Lung (tissue), 12 donors: ENCODE data around the gene THSD7B. TPM values are rescaled to one million over a fixed set of nuclear protein-coding genes. Genes with fewer than 3 reads are reported as not detected.
A peak's percentile ranks its signal among the peaks of the same experiment; 100 is the strongest.

ENCODE experiments used
- ATAC-seq: fragments of 200-7000 bp; cut with Tn5 transposase; one replicate; pipeline ENCODE4 v1.9.1; 2020; ENCODE audit warnings: moderate number of reproducible peaks; ENCODE audit not compliant: insufficient read depth, low FRiP score
- DNase-seq, 3 donors: peaks; one replicate each; pipeline ENCODE4 v3.0.0-alpha.2; 2013 to 2017
- H3K27ac ChIP-seq, 2 donors: one replicate each; pipeline ENCODE4 v1.5.1; 2013; ENCODE audit warnings: mild to moderate bottlenecking in 2 of 2, moderate library complexity in 2 of 2, control low read depth in 1 of 2, inconsistent platforms in 1 of 2, low read depth in 1 of 2, low read length in 1 of 2
- H3K27me3 ChIP-seq, 3 donors: one replicate each; pipeline ENCODE4 v1.5.1; 2013; ENCODE audit warnings: low read length in 2 of 3; ENCODE audit not compliant: control insufficient read depth in 3 of 3, insufficient read depth in 3 of 3
- H3K36me3 ChIP-seq, 4 donors: one replicate each; pipeline ENCODE4 v1.5.1; 2013; ENCODE audit warnings: low read length in 4 of 4, mild to moderate bottlenecking in 1 of 4, moderate library complexity in 1 of 4; ENCODE audit not compliant: control insufficient read depth in 4 of 4, insufficient read depth in 4 of 4
- H3K4me1 ChIP-seq, 5 donors: one replicate each; pipeline ENCODE4 v1.5.1; 2013; ENCODE audit warnings: low read length in 5 of 5, mild to moderate bottlenecking in 2 of 5, moderate library complexity in 1 of 5; ENCODE audit not compliant: control insufficient read depth in 5 of 5, insufficient read depth in 5 of 5
- H3K4me3 ChIP-seq: one replicate; pipeline ENCODE4 v1.5.1; 2013; ENCODE audit warnings: mild to moderate bottlenecking, control low read depth, moderate library complexity
- H3K9ac ChIP-seq, 2 donors: one replicate each; pipeline ENCODE4 v1.5.1; 2013; ENCODE audit warnings: low read length in 2 of 2, control low read depth in 1 of 2; ENCODE audit not compliant: insufficient read depth in 1 of 2
- H3K9me3 ChIP-seq, 4 donors: one replicate each; pipeline ENCODE4 v1.5.1; 2013; ENCODE audit warnings: low read length in 3 of 4, mild to moderate bottlenecking in 1 of 4, moderate library complexity in 1 of 4; ENCODE audit not compliant: control insufficient read depth in 4 of 4, insufficient read depth in 3 of 4
- WGBS, 2 donors: extraction: QIAGEN DNeasy Blood & Tissue Kit; methylation state at CpG; one replicate each; pipeline ENCODE4 v1.1.7; 2013; 5-methylcytosine and 5-hydroxymethylcytosine counted together
- polyA plus RNA-seq, 2 donors: library from polyadenylated mRNA; stranded (reverse); fragments of 200-250 nt; gene quantifications; one replicate each; pipeline ENCODE4 v1.2.1, GENCODE V29; 2013
- total RNA-seq, 2 donors: library from RNA; depleted of rRNA in 1 of 2; stranded (reverse); fragments of >200 nt in 1 of 2; gene quantifications; one replicate each; pipeline ENCODE4 v1.2.1, GENCODE V29; 2014 to 2021
- TF ChIP-seq, protein P1 (sequence below): IDR thresholded peaks from 2 replicates; pipeline ENCODE4 v1.5.1; 2012; ENCODE audit warnings: mild to moderate bottlenecking; ENCODE audit errors: control extremely low read depth, extremely low read depth
- donor health status: control.
- donor health status: control.
- donor health status: Bipolar disorder and iron deficiency.
- donor health status: healthy.
- donor health status: DM: yes; HTN: yes; CAD: no.

Gene THSD7B
- total and polyA plus RNA-seq, 4 donors, result 0.03 to 8.2 (median 0.14) TPM

DNA sequence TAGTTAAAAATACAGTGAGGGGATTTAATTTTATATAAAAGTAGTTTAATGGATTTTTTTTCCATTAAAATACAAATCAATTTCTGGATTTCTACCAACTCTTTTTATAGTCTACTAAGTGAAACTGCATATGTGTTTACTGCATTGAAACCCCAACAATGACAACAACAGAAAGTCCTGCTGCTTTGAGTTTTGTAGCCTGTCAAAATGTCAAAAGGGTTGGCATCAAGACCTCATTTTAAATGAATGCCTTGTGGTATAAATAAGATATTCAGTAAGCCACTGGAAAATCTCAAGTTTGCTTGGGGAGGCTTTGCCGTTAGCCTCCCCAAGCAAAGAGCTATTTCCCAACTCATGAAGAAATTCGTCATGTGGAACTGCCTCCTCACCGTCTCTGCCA, 758.6 kb downstream of the THSD7B start:
- H3K27ac ChIP-seq, result no peak overlapping the region
- H3K9me3 ChIP-seq, result no peaks in the 10 kb centered on the region
- WGBS, 2 donors, result 82 to 84% methylated on average over 3 of the region's 3 CpGs
- no peak overlapping the region for H3K4me3 ChIP-seq
- no peaks in the 10 kb centered on the region for H3K4me1 ChIP-seq
- no peak overlapping the region for H3K9ac ChIP-seq
- H3K36me3 ChIP-seq, result no peaks in the 10 kb centered on the region
- H3K27me3 ChIP-seq, result no peaks in the 10 kb centered on the region
- TF ChIP-seq, protein P1, sequence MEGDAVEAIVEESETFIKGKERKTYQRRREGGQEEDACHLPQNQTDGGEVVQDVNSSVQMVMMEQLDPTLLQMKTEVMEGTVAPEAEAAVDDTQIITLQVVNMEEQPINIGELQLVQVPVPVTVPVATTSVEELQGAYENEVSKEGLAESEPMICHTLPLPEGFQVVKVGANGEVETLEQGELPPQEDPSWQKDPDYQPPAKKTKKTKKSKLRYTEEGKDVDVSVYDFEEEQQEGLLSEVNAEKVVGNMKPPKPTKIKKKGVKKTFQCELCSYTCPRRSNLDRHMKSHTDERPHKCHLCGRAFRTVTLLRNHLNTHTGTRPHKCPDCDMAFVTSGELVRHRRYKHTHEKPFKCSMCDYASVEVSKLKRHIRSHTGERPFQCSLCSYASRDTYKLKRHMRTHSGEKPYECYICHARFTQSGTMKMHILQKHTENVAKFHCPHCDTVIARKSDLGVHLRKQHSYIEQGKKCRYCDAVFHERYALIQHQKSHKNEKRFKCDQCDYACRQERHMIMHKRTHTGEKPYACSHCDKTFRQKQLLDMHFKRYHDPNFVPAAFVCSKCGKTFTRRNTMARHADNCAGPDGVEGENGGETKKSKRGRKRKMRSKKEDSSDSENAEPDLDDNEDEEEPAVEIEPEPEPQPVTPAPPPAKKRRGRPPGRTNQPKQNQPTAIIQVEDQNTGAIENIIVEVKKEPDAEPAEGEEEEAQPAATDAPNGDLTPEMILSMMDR, result no peak
- DNase-seq, result no peak
- no peak for ATAC-seq

DNA sequence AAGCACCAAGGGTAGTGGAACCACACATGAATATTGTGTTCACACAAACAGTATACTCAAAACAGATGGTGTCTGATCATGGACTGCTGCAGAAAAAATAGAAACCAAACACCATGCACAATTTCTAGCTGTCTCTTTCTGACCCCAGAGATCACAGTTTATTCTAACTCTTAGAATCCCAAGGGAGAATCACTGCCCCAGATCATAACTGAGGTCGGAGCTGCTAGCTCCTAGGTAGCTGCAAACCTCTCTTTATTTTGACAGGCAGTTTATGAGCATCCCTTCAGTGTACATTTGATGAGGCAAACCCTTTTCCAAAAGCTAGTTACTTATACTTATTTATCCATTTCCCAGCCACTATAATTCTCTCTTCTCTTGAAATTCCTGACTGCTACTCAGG, 759.8 kb downstream of the THSD7B start:
- Histone ChIP-seq H3K27ac (no peak overlapping the region), H3K4me3 (no peak overlapping the region), H3K36me3 (no peaks in the 10 kb centered on the region), H3K4me1 (no peaks in the 10 kb centered on the region), H3K27me3 (no peaks in the 10 kb centered on the region), H3K9me3 (no peaks in the 10 kb centered on the region), H3K9ac (no peak overlapping the region)
- DNase-seq, result no peak
- WGBS, 2 donors, result 58 to 61% methylated on average over 1 of the region's 1 CpG
- ATAC-seq, result no peak
- TF ChIP-seq, protein P1, result no peak

DNA sequence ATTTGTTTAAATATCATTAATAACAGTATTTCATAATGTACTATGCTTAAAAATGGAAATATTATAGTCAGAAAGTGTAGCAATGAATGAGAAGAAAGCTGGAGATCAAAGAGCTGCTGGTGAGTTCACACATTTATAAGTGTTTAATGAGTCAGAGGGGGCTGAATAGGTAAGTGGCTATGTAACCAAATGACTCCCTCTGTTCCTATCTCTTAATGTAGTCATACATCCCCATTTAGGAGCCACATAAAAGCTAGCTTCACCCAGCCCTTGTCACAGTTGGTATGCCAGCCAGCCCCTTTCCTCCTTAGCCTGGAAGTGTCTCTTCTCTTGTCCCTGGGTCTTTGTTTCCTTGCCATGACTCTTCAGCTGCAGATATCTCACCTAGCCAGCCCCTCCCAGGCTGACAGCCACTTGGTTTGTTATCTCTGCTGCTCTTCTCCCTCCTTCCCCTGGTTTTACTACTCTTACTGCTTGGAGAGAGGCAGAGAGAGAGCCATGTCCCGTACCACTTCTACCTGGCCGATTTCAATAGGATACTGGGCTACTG, 760.4 kb downstream of the THSD7B start:
- no peaks in the 10 kb centered on the region for H3K9me3 ChIP-seq
- H3K9ac ChIP-seq, result no peak overlapping the region
- H3K27me3 ChIP-seq, result no peaks in the 10 kb centered on the region
- peak in 2 of 3 donors; percentile 3 to 20 for DNase-seq
- H3K36me3 ChIP-seq, result no peaks in the 10 kb centered on the region
- H3K4me3 ChIP-seq, result no peak overlapping the region
- 64 to 71% methylated on average over 2 of the region's 2 CpGs for WGBS, 2 donors
- H3K27ac ChIP-seq, result no peak overlapping the region
- peak; percentile 29 for ATAC-seq
- TF ChIP-seq, protein P1, result no peak
- H3K4me1 ChIP-seq, result no peaks in the 10 kb centered on the region

DNA sequence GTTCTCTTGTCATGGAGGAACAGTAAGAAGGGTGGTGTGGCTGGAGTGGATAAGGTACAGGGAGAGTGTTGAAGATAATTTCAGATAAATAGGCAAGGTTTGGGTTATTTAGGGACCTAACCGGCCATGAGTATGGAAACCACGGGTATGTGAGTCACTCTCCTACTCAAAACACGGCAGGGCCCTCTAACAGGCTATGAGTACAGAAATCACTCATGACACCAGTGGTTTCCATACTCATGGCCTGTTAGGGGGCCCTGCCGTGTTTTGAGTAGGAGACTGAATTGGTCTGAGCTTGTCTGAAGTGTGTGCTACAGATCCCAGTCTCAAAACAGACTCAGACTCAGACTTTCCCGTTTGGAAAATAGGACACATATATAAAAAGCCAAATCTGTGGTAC, 770.6 kb downstream of the THSD7B start:
- no peak for DNase-seq
- TF ChIP-seq, protein P1, result no peak
- Histone ChIP-seq H3K4me3 (no peak overlapping the region), H3K27me3 (no peaks in the 10 kb centered on the region), H3K9ac (no peak overlapping the region), H3K9me3 (no peaks in the 10 kb centered on the region), H3K27ac (no peak overlapping the region), H3K36me3 (no peaks in the 10 kb centered on the region), H3K4me1 (no peaks in the 10 kb centered on the region)
- 83% methylated on average over 5 of the region's 5 CpGs for WGBS, 2 donors
- no peak for ATAC-seq
